GM21786 (cell line): ENCODE measurements around the gene SCAF4.
A peak's percentile ranks its signal among the peaks of the same experiment; 100 is the strongest.

ENCODE experiments used
- ATAC-seq: cut with Tn5 transposase; IDR thresholded peaks from one replicate; pipeline ENCODE4 v1.9.1; 2021; ENCODE audit not compliant: unreplicated experiment

Gene SCAF4

DNA sequence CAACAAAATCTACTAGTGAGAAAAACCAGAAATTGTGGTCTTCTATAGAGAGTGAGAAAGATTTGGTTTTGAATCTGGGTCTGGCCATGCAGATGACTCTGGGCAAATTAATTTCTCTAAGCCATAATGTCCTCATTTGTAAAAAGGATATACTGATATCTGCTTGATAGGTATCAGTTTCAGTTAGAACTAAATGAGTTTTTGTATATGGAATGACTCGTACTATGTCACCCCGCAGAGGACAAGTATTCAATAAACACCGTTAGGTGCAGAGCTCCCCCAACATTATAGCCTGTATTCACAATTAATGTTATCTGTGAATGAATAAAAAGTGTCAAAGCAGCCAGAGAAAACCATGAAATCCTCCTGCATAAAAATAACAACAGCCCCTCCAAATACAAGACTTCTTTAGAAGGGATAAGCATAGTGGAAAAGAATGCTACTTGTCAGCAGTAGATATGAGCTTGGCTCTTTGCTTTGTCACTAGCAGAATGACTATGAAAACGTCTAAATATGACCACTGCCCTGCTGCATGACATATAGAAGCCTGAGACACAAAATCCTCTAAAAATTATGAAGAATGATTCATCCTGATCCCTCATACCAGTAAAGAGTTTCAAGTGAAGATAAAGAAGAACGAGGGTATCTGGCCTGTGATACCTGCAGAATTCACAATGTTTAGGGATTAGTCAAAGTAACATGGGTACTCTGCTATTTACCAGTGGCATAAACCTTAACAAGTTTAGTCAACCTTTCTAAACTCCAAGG is 17.8 kb downstream of the SCAF4 start:
- ATAC-seq = peak; percentile 58

DNA sequence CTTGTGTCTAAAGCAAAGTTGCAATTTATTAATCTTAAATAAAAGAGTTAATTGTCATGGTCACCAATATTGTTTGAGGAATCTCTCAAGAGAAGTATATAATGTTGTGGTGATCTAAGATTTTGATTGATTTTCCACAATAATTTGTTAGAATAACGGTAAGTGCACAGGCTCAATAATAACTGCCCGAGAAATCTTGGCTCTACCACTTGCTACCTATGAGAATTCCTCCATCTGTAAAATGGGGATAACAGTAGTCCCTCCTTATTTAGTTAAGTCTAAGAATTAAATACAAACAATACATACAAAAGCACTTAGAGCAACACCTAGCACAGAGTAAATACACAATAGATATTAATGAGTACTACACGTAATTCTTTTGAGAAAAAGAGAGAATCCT is 18.8 kb downstream of the SCAF4 start:
- ATAC-seq = no peak

DNA sequence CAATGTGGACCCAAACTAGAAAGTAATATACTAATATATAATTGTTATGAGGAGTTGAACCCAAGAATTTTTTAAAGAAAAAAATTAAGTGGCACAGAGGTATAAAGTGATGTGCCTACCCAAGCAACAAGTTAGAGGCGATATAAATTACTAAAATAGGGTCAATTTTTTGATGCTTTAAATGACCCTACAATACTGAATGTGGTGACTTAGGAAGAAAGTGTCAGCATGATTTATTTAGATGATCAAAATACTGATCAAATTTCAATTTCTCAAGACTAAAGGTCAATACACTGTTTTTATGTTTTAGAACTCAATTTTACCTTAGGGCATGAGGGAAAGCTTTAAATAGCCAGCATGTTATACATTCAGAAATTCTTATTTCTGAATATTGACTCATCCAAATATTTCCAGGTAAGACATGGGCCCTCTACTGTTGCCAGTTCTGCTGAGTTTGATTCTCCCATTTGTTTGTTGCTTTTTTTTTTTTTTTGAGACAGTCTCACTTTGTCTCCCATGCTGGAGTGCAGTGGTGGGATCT is 20.1 kb downstream of the SCAF4 start:
- ATAC-seq = no peak

- ATAC-seq = no peak
Measured at GRCh38 chr21:31711326-31711725, 20.6 kb downstream of the SCAF4 start.

GRCh38 chr21:31710586-31710985 is 21.3 kb downstream of the SCAF4 start:
- ATAC-seq = no peak

GRCh38 chr21:31708541-31708940 is 23.4 kb downstream of the SCAF4 start:
- no peak for ATAC-seq

GRCh38 chr21:31707499-31707898 is 24.4 kb downstream of the SCAF4 start:
- ATAC-seq = no peak

DNA sequence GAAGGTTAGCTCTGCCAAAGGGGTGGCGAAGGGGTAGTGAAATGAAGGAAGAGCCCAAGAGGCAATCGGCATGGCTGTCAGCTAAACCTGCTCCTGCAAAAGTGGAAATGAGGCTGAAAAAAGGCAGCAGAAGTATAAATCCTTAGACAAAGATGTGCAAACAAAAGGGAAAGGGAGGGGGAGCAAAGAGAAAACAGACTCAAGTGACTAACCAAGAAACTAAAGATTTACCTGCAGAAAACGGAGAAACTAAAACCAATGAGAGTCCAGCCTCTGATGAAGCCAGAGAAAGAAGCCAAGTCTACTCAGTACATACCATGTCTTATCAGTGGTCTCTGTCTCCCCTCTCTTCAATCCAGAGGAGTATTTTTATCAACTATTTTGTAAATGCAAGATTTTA is 25.4 kb downstream of the SCAF4 start:
- no peak for ATAC-seq

- no peak for ATAC-seq
Measured at GRCh38 chr21:31700040-31700439, 31.9 kb downstream of the SCAF4 start.

DNA sequence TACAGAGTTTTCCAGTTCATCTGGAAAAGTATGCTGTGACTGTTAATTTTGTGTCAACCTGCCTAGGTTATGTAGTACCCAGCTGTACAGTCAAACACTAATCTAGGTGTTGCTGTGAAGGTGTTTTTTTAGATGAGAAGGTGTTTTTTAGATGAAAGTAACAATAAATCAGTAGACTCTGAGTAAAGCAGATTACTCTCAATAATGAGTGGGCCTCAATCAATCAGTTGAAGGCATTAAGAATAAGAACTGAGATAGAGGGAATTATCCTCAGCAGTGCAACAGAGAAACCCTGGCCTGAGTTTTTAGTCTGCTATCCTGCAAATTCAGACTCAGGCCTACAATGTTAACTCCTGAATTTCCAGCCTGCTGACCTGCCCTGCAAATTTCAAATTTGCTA is 33.5 kb downstream of the SCAF4 start:
- ATAC-seq = no peak

- no peak for ATAC-seq
Measured at GRCh38 chr21:31696424-31696823, 35.5 kb downstream of the SCAF4 start.

DNA sequence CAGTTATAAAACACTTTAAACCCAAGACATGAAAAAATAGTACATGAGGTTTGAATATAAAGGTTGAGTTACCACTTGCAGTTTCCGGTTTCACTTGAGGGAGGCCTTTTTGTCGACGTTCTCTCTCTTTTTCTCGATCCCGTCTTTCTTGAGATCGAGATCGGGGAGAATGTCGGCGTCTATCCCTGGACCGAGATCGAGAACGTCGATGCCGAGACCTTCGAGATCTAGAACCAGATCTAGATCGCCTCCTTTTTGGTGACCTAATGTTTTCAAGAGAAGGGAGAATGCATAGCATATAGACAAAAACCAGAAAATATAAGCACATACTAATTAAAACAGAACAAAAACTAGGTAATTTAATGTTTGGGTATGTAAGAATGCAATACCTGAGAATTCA is 38.7 kb downstream of the SCAF4 start:
- no peak for ATAC-seq

DNA sequence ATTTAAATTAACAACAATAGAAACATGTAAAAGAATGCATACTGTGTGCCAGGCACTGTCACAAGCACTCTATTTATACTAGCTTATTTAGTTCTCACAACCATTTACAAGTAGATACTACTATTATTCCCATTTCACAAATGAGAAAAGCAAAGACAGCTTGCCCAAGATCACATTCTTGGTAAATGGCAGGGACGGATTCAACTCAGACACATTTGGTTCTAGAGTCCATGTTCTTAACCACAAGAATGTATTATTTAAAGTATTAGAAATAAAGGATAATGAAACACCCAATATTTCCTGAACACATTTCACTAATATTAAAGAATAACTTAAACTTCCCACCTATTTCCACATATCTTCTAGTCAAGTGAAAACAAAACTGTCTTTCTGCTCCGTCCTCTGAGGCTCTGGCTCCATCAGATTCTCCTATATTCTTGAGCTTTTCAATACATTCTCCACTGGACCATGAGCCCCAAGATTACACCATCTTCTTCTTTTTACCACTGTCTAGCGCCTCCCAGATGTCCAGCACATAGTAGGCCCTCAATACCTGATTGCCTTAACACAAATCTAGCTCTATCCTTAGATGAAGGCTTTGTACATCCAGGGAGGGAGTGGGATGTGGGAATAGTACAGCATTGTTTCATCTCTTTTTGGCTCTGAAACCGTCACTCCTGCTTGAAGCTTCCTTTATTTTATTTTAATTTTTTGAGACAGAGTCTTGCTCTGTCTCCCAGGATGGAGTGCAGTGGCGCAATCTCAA is 43.1 kb downstream of the SCAF4 start:
- ATAC-seq = no peak

- no peak for ATAC-seq
Measured at GRCh38 chr21:31687108-31687507, 44.8 kb downstream of the SCAF4 start.

DNA sequence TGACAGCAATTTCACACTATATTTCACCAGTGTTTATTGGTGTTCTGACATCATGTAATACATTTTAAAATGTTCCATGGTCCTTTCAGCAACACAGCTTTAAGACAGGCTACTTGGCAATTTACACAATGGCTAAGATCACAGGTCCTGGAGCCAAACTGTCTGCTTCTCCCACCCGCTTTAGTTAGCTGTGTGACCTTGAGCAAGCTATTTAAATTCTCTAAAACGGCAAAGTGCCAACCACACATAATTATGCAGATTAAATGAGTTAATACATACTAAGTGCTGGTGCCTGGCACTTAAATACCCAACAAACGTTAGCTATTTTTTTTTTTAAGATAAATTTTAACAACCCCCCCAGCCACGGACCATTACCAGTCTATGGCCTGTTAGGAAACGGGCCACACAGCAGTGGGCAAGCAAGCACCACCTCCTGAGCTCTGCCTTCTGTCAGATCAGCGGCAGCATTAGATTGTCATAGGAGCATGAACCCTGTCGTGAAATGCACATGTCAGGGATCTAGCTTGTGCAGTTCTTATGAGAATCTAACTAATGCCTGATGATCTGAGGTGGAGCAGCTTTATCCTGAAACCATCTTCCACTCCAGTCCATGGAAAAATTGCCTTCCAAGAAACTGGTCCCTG is 45.5 kb downstream of the SCAF4 start:
- ATAC-seq = no peak

DNA sequence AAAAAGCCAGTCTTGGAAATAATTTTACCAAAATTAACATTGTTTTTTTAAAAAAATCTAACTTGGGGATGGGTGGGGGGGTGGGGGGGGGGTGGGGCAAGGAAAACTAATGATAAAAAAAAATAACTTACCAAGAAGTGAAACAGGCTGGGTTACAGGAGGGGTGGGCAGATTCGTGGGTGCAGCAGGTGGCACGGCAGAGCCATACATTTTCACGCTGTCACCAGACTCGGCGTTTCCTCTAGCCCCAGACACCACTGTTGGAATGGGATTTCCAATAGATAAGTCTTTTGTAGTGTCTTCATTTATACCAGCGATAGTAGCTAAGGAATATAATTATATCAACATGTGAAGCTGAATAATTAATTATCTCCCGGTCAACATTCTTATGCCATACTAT is 47.0 kb downstream of the SCAF4 start:
- no peak for ATAC-seq

GRCh38 chr21:31683029-31683428 is 48.9 kb downstream of the SCAF4 start:
- ATAC-seq = no peak

- ATAC-seq = no peak
Measured at GRCh38 chr21:31682620-31683019, 49.3 kb downstream of the SCAF4 start.

DNA sequence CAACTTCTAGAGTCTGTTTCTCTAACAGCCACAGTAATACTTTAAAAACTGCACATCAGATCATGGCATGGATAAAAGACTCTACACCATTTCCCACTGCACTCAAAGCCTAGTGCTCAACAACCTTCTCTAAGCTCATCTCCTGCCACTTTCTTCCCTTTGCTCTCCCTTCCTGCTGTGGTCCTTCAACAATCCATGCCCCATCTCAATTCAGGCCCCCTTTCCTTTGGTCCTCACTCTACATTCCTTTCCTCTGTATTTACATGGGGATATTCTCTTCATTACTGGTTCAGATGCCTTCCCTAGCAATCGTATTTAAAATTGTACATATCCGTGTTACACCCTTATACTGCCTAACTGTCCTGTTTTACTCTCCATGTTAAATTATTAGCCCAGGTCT is 53.4 kb downstream of the SCAF4 start:
- ATAC-seq = no peak

GRCh38 chr21:31677047-31677446 is 54.9 kb downstream of the SCAF4 start:
- ATAC-seq = no peak

GRCh38 chr21:31675960-31676359 is 56.0 kb downstream of the SCAF4 start:
- ATAC-seq = no peak

DNA sequence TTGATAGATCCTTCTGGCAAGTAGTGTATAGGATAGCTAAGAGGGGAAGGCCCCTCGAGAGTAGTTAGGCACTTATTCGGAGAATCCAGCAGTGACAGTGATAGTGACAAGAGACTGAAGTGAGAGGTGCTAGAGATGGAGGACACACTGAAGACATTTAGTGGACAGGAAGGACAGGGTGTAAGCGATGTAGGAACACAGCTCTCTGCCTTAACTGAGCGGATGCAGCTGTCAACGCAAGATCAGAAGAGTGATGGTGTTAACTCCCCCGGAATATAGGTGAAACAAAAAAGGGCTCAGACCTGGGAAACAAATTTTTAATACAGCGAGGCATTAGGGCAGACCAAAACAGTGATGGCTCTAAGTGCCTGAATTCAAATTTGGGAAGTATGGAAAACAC is 56.6 kb downstream of the SCAF4 start:
- ATAC-seq = no peak
